Right lobe of liver (tissue), 6 donors: Measurements from ENCODE around the gene YIF1B. TPM values are rescaled to one million over a fixed set of nuclear protein-coding genes. Genes with fewer than 3 reads are reported as not detected.
A peak's percentile ranks its signal among the peaks of the same experiment; 100 is the strongest.

Source experiments
- ATAC-seq, 4 donors: fragments of 200-7000 bp; cut with Tn5 transposase; one replicate each; pipeline ENCODE4 v1.9.1; 2020; ENCODE audit warnings: mild to moderate bottlenecking in 4 of 4, moderate library complexity in 4 of 4
- DNase-seq, 3 donors: peaks; one replicate each; pipeline ENCODE4 v3.0.0-alpha.2; 2020
- H3K27ac ChIP-seq, 3 donors: fragments of 200-600 bp; one replicate each; pipeline ENCODE4 v1.8.0; 2022
- H3K27me3 ChIP-seq, 2 donors: fragments of 200-600 bp; one replicate each; pipeline ENCODE4 v1.8.0; 2022
- H3K36me3 ChIP-seq, 4 donors: fragments of 200-600 bp; sonication (generic) in 1 of 4; one replicate each; pipeline versions ENCODE4 v1.5.1 to v1.8.0; 2017 to 2022; ENCODE audit warnings: control low read depth in 1 of 4
- H3K4me1 ChIP-seq, 4 donors: fragments of 200-600 bp; sonication (generic) in 1 of 4; one replicate each; pipeline versions ENCODE4 v1.5.1 to v1.8.0; 2017 to 2022; ENCODE audit warnings: control low read depth in 1 of 4
- H3K4me3 ChIP-seq, 3 donors: fragments of 200-600 bp; one replicate each; pipeline ENCODE4 v1.8.0; 2022
- H3K9me3 ChIP-seq, 4 donors: fragments of 200-600 bp; sonication (generic) in 1 of 4; one replicate each; pipeline versions ENCODE4 v1.5.1 to v1.8.0; 2017 to 2022; ENCODE audit warnings: control low read depth in 1 of 4
- POLR2A ChIP-seq: fragments of 450-650 bp; IDR thresholded peaks from one replicate; pipeline ENCODE4 v1.6.1; 2017; ENCODE audit warnings: antibody characterized with exemption, mild to moderate bottlenecking
- WGBS: methylation state at CpG from one replicate; pipeline ENCODE4 v1.1.6; 2018; ENCODE audit warnings: low coverage, low lambda C conversion rate; ENCODE audit not compliant: insufficient coverage; ENCODE audit errors: missing lambda C conversion rate; 5-methylcytosine and 5-hydroxymethylcytosine counted together
- intact Hi-C, 2 donors: fragments of 100-400 bp; cut with DNase I; formaldehyde crosslinking; loops; one replicate each; pipeline versions ENCODE4 v1.11.2 to v1.14.1; 2022
- total RNA-seq, 6 experiments: library from RNA; depleted of rRNA in 2 of 6; stranded (reverse); fragments of >200 nt in 2 of 6; fragmentation: NEBNext Ultra II Directional in 3 of 6; extraction: Animal tissue kit (Norgen Biotek cat#: 25700) in 3 of 6; gene quantifications; one replicate each; pipeline versions ENCODE4 v1.1.0 to v1.2.4, GENCODE V29; 2016 to 2023
- TF ChIP-seq, protein P1 (sequence below), 4 donors: fragments of 200-600 bp in 3 of 4; fragments of 450-650 bp in 1 of 4; IDR thresholded peaks; one replicate each; pipeline versions ENCODE4 v1.5.1 to v1.8.0; 2016 to 2022; ENCODE audit warnings: antibody characterized with exemption in 4 of 4, mild to moderate bottlenecking in 2 of 4
- donor health status: DM: no; HTN: yes; CAD: no.
- donor health status: DM: no; HTN: no; CAD: no.
- donor health status: DM: no; HTN: no; CAD: no.
- donor health status: DM: no; HTN: yes; CAD: no.
- donor health status: DM: no; HTN: yes; CAD: no.

YIF1B gene
- total RNA-seq, 6 experiments from 2014 or later, result 26.3 to 69.7 (median 42.0) TPM

DNA sequence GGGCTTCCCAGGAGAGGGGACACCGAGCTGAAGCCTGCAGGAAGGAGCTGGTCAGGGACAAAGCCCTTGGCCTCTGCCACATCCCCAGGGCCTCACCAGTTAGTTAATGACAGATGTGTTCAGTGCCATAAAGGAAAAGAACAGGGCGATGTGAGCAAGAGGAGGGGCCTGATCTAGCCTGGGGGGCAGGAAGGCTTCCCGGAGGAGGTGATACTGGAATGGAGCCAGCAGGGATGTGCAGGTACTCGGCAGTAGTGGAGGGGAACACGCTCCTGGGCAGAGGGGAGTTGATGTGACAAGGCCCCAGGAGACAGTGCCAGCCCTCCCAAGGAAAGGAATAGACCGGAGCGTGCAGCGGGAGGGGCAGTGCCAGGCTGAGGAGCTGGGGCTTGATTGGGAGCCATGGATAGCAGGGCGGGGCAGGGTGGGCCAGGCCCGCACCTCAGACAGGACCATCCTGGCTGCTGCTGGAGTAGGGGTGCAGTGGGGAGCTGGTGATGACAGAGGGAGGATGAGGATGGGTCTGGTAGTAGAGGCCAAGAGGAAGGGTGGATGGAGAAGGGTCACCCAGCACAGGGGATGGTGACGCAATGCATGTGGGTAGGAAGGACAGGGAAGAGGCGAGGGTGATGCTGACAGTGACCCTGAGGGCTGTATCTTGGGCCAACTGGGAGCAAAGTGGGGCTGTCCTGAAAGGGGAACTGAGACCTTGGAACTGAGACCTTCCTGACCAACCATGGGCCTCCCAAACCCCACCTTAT lies 7.6 kb downstream of the YIF1B start:
- Histone ChIP-seq H3K27ac (no peak overlapping the region), H3K4me1 (no peaks in the 10 kb centered on the region), H3K4me3 (no peak overlapping the region), H3K36me3 (peaks cover 0 to 3% (median 0%) of the 10 kb centered on the region in 4 donors), H3K27me3 (no peaks in the 10 kb centered on the region), H3K9me3 (no peaks in the 10 kb centered on the region)
- 82% methylated on average over 10 of the region's 12 CpGs for WGBS
- peak in 3 of 4 donors; percentile 4 to 26 (median 18) for ATAC-seq
- intact Hi-C loops, result no loop called here
- no peak for TF ChIP-seq POLR2A
- TF ChIP-seq, protein P1, sequence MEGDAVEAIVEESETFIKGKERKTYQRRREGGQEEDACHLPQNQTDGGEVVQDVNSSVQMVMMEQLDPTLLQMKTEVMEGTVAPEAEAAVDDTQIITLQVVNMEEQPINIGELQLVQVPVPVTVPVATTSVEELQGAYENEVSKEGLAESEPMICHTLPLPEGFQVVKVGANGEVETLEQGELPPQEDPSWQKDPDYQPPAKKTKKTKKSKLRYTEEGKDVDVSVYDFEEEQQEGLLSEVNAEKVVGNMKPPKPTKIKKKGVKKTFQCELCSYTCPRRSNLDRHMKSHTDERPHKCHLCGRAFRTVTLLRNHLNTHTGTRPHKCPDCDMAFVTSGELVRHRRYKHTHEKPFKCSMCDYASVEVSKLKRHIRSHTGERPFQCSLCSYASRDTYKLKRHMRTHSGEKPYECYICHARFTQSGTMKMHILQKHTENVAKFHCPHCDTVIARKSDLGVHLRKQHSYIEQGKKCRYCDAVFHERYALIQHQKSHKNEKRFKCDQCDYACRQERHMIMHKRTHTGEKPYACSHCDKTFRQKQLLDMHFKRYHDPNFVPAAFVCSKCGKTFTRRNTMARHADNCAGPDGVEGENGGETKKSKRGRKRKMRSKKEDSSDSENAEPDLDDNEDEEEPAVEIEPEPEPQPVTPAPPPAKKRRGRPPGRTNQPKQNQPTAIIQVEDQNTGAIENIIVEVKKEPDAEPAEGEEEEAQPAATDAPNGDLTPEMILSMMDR (IDR thresholded peaks at IDR 0.05), result no peak
- DNase-seq, result no peak

DNA sequence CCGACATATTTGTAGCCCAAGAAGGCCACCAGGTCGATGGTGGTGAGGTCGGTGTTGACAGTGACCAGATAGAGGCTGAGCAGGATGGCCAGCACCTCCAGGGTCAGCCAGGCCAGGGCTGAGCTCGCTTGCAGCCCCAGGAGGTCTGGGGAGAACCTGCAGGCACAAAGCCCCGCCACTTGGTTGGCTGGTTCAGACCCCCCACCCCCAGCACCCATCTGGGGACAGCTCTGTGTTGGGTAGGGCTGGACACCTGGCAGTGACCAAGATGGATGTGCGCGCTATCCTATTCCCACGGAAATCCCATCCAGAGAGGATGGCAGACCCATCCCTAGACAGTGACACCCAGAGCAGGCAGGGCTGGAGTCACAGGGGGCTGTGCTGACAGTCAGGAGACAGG lies 8.2 kb downstream of the YIF1B start:
- Histone ChIP-seq H3K36me3 (peaks cover 0 to 3% (median 0%) of the 10 kb centered on the region in 4 donors), H3K4me3 (no peak overlapping the region), H3K27ac (no peak overlapping the region), H3K9me3 (no peaks in the 10 kb centered on the region), H3K4me1 (no peaks in the 10 kb centered on the region), H3K27me3 (no peaks in the 10 kb centered on the region)
- intact Hi-C loops, result no loop called here
- ATAC-seq, result no peak
- TF ChIP-seq, protein P1 (IDR thresholded peaks at IDR 0.05), result no peak
- TF ChIP-seq POLR2A, result no peak
- no peak for DNase-seq
- 80% methylated on average over 1 of the region's 8 CpGs for WGBS

DNA sequence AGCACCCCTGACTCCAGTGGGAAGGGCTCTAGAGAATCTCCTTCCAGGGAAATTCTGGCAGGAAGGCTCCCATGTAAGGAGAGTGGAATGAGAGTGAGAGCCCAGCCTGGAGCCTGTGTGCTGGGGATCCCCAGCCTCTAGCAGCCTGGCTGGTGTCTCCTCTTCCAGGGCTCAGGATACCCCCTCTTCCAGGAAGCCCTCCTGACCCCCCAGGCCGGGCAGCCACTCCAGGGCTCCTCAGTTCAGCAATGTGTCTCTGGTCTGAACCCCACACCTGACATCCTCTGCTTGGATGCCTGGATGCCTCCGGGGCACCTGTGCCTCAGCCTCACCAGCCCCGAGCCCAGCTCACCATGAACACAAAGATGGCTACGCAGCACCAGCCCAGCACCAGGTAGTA lies 8.7 kb downstream of the YIF1B start:
- H3K36me3 ChIP-seq, result peaks cover 0 to 3% (median 0%) of the 10 kb centered on the region in 4 donors
- WGBS, result 92% methylated on average over 2 of the region's 4 CpGs
- H3K27me3 ChIP-seq, result no peaks in the 10 kb centered on the region
- H3K4me1 ChIP-seq, result no peaks in the 10 kb centered on the region
- H3K4me3 ChIP-seq, result no peak overlapping the region
- no peak for DNase-seq
- no peak overlapping the region for H3K27ac ChIP-seq
- no peak for ATAC-seq
- intact Hi-C loops, result no loop called here
- TF ChIP-seq POLR2A, result no peak
- TF ChIP-seq, protein P1 (IDR thresholded peaks at IDR 0.05), result no peak
- H3K9me3 ChIP-seq, result no peaks in the 10 kb centered on the region

DNA sequence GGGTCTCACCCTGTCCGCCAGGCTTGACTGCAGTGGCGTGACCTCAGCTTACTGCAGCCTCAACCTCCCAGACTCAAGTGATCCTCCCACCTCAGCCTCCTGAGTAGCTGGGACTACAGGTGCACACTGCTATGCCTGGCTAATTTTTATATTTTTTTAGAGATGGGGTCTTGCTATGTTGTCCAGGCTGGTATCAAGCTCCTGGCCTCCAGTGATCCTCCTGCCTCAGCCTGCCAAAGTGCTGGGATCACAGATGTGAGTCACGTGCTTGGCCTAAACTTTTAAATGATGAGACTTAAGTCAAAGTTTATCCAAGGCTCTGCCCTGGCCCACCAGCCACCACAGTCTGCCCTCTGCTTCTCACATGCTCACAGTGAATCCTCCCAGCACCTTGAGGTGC lies 9.5 kb downstream of the YIF1B start:
- Histone ChIP-seq H3K27me3 (no peaks in the 10 kb centered on the region), H3K36me3 (peaks cover 0 to 3% (median 0%) of the 10 kb centered on the region in 4 donors), H3K4me3 (no peak overlapping the region), H3K27ac (no peak overlapping the region), H3K9me3 (no peaks in the 10 kb centered on the region), H3K4me1 (no peaks in the 10 kb centered on the region)
- ATAC-seq (no peak), DNase-seq (no peak)
- 100% methylated on average over 1 of the region's 3 CpGs for WGBS
- intact Hi-C loops, result no loop called here
- TF ChIP-seq, protein P1 (IDR thresholded peaks at IDR 0.05), result no peak
- TF ChIP-seq POLR2A, result no peak
